ENCODE measurements around the gene ADAM11.
A peak's percentile ranks its signal among the peaks of the same experiment; 100 is the strongest.
"Not testable (repeated sequence)": the region's sequence is repeated elsewhere in the genome, so short reads cannot be mapped to it uniquely, and the experiment has no call there.

Gene ADAM11

GRCh38 chr17:44758414-44759085, at the start of gene ADAM11:
Gene ADAM11, plus strand, starts transcription at chr17:44758988. Its CDS starts 212 bp downstream, at chr17:44759200.
- Histone ChIP-seq H3K4me1 (ENCODE audit: insufficient read depth, low read length) (peaks cover 6% of the 10 kb centered on the region; the same call in 1 of the 2 replicates), H3K9ac (ENCODE audit: low read depth, low read length) (peak within 1 kb of the TSS; percentile 61), H3K36me3 (ENCODE audit: insufficient read depth, low read length) (no peaks in the 10 kb centered on the region), H3K9me3 (ENCODE audit: control insufficient read depth, insufficient read depth, low read length) (no peaks in the 10 kb centered on the region)

- Histone ChIP-seq H3K9ac (ENCODE audit: low read depth, low read length) (no peak overlapping the region), H3K36me3 (ENCODE audit: insufficient read depth, low read length) (peaks cover 27% of the 10 kb centered on the region), H3K4me1 (ENCODE audit: insufficient read depth, low read length) (no peaks in the 10 kb centered on the region), H3K9me3 (ENCODE audit: control insufficient read depth, insufficient read depth, low read length) (no peaks in the 10 kb centered on the region)
These were observed 39.3 kb upstream of the ADAM11 start for GRCh38 chr17:44719444-44719843.

- H3K4me1 ChIP-seq (ENCODE audit: insufficient read depth, low read length), result no peaks in the 10 kb centered on the region
- H3K9ac ChIP-seq (ENCODE audit: low read depth, low read length), result no peak overlapping the region
- no peaks in the 10 kb centered on the region for H3K9me3 ChIP-seq (ENCODE audit: control insufficient read depth, insufficient read depth, low read length)
- H3K36me3 ChIP-seq (ENCODE audit: insufficient read depth, low read length), result peaks cover 27% of the 10 kb centered on the region
These were observed 36.5 kb upstream of the ADAM11 start for GRCh38 chr17:44722254-44722653.

- H3K36me3 ChIP-seq (ENCODE audit: insufficient read depth, low read length), result peaks cover 19% of the 10 kb centered on the region
- not testable (repeated sequence) for H3K9ac ChIP-seq (ENCODE audit: low read depth, low read length); H3K4me1 ChIP-seq (ENCODE audit: insufficient read depth, low read length); H3K9me3 ChIP-seq (ENCODE audit: control insufficient read depth, insufficient read depth, low read length)
These were observed 32.7 kb upstream of the ADAM11 start for GRCh38 chr17:44726121-44726520.

GRCh38 chr17:44733753-44734152, 25.0 kb upstream of the ADAM11 start:
- H3K9me3 ChIP-seq (ENCODE audit: control insufficient read depth, insufficient read depth, low read length), result no peaks in the 10 kb centered on the region
- peaks cover 24% of the 10 kb centered on the region for H3K36me3 ChIP-seq (ENCODE audit: insufficient read depth, low read length)
- H3K9ac ChIP-seq (ENCODE audit: low read depth, low read length), result no peak overlapping the region

GRCh38 chr17:44734272-44734671, 24.5 kb upstream of the ADAM11 start:
- H3K9me3 ChIP-seq (ENCODE audit: control insufficient read depth, insufficient read depth, low read length), result no peaks in the 10 kb centered on the region
- peaks cover 22% of the 10 kb centered on the region for H3K4me1 ChIP-seq (ENCODE audit: insufficient read depth, low read length)
- no peak overlapping the region for H3K9ac ChIP-seq (ENCODE audit: low read depth, low read length)
- peaks cover 24% of the 10 kb centered on the region for H3K36me3 ChIP-seq (ENCODE audit: insufficient read depth, low read length)

More at GRCh38 chr17:44733753-44734152, 25.0 kb upstream of the ADAM11 start:
- peaks cover 19% of the 10 kb centered on the region for H3K4me1 ChIP-seq (ENCODE audit: insufficient read depth, low read length)

- peaks cover 22% of the 10 kb centered on the region for H3K4me1 ChIP-seq (ENCODE audit: insufficient read depth, low read length)
- H3K9ac ChIP-seq (ENCODE audit: low read depth, low read length), result no peak overlapping the region
- H3K9me3 ChIP-seq (ENCODE audit: control insufficient read depth, insufficient read depth, low read length), result no peaks in the 10 kb centered on the region
- H3K36me3 ChIP-seq (ENCODE audit: insufficient read depth, low read length), result peaks cover 23% of the 10 kb centered on the region
These were observed 22.1 kb upstream of the ADAM11 start for GRCh38 chr17:44736551-44737240.

GRCh38 chr17:44738214-44738906, 20.4 kb upstream of the ADAM11 start:
- no peak overlapping the region for H3K9ac ChIP-seq (ENCODE audit: low read depth, low read length)
- H3K36me3 ChIP-seq (ENCODE audit: insufficient read depth, low read length), result peaks cover 25% of the 10 kb centered on the region
- peaks cover 22% of the 10 kb centered on the region for H3K4me1 ChIP-seq (ENCODE audit: insufficient read depth, low read length)
- no peaks in the 10 kb centered on the region for H3K9me3 ChIP-seq (ENCODE audit: control insufficient read depth, insufficient read depth, low read length)

- peaks cover 14% of the 10 kb centered on the region for H3K36me3 ChIP-seq (ENCODE audit: insufficient read depth, low read length)
These were observed 17.5 kb upstream of the ADAM11 start for GRCh38 chr17:44741316-44741715.

GRCh38 chr17:44745301-44745700, 13.5 kb upstream of the ADAM11 start:
- Histone ChIP-seq H3K4me1 (ENCODE audit: insufficient read depth, low read length) (no peaks in the 10 kb centered on the region; the same call in 1 of the 2 replicates), H3K9me3 (ENCODE audit: control insufficient read depth, insufficient read depth, low read length) (no peaks in the 10 kb centered on the region), H3K36me3 (ENCODE audit: insufficient read depth, low read length) (peaks cover 10% of the 10 kb centered on the region), H3K9ac (ENCODE audit: low read depth, low read length) (no peak overlapping the region)

More at GRCh38 chr17:44741316-44741715, 17.5 kb upstream of the ADAM11 start:
- Histone ChIP-seq H3K9me3 (ENCODE audit: control insufficient read depth, insufficient read depth, low read length) (no peaks in the 10 kb centered on the region), H3K4me1 (ENCODE audit: insufficient read depth, low read length) (peaks cover 22% of the 10 kb centered on the region), H3K9ac (ENCODE audit: low read depth, low read length) (no peak overlapping the region)

GRCh38 chr17:44745738-44746137, 13.1 kb upstream of the ADAM11 start:
- not testable (repeated sequence) for H3K9ac ChIP-seq (ENCODE audit: low read depth, low read length); H3K9me3 ChIP-seq (ENCODE audit: control insufficient read depth, insufficient read depth, low read length); H3K4me1 ChIP-seq (ENCODE audit: insufficient read depth, low read length); H3K36me3 ChIP-seq (ENCODE audit: insufficient read depth, low read length)

- H3K9ac ChIP-seq (ENCODE audit: low read depth, low read length), result no peak overlapping the region
- H3K9me3 ChIP-seq (ENCODE audit: control insufficient read depth, insufficient read depth, low read length), result no peaks in the 10 kb centered on the region
- no peaks in the 10 kb centered on the region; the same call in 1 of the 2 replicates for H3K4me1 ChIP-seq (ENCODE audit: insufficient read depth, low read length)
- peaks cover 3% of the 10 kb centered on the region for H3K36me3 ChIP-seq (ENCODE audit: insufficient read depth, low read length)
These were observed 11.2 kb upstream of the ADAM11 start for GRCh38 chr17:44747566-44747965.

GRCh38 chr17:44749076-44749979, 9.5 kb upstream of the ADAM11 start:
- Histone ChIP-seq H3K4me1 (ENCODE audit: insufficient read depth, low read length) (no peaks in the 10 kb centered on the region; the same call in 1 of the 2 replicates), H3K9me3 (ENCODE audit: control insufficient read depth, insufficient read depth, low read length) (no peaks in the 10 kb centered on the region), H3K36me3 (ENCODE audit: insufficient read depth, low read length) (no peaks in the 10 kb centered on the region; the same call in 1 of the 2 replicates), H3K9ac (ENCODE audit: low read depth, low read length) (no peak overlapping the region)

GRCh38 chr17:44749980-44750318, 8.8 kb upstream of the ADAM11 start:
- H3K4me1 ChIP-seq (ENCODE audit: insufficient read depth, low read length), result no peaks in the 10 kb centered on the region; the same call in 1 of the 2 replicates
- no peaks in the 10 kb centered on the region for H3K9me3 ChIP-seq (ENCODE audit: control insufficient read depth, insufficient read depth, low read length)
- no peaks in the 10 kb centered on the region; the same call in 1 of the 2 replicates for H3K36me3 ChIP-seq (ENCODE audit: insufficient read depth, low read length)
- H3K9ac ChIP-seq (ENCODE audit: low read depth, low read length), result no peak overlapping the region
